SK-MEL-5 (cell line): ENCODE data around the gene CEP164. TPM values are rescaled to one million over a fixed set of nuclear protein-coding genes. Genes with fewer than 3 reads are reported as not detected.

ENCODE experiments used
- DNase-seq: peaks from one replicate; pipeline ENCODE4 v3.0.0-alpha.2; 2016; ENCODE audit warnings: low read depth, low spot score
- in situ Hi-C: cut with HindIII; loops from 2 replicates; pipeline ENCODE4 v1.10.0; 2016; ENCODE audit warnings: low sequenced_read_pairs, high pct_unique_total_duplicates, low pct_unique_long_range_greater_than_20kb
- polyA plus RNA-seq, 2 experiments: library from polyadenylated mRNA; depleted of rRNA; stranded (reverse); fragments of >200 nt; gene quantifications; 2 replicates each; pipeline ENCODE4 v1.2.3, GENCODE V29; 2015
- total RNA-seq: library from RNA; depleted of rRNA; stranded (reverse); fragments of >200 nt; shearing (Covaris generic); gene quantifications from 2 replicates; pipeline ENCODE4 v1.2.3, GENCODE V29; 2014; rRNA removed

Gene CEP164
- 20.5 and 22.9 TPM in 2 replicates for total RNA-seq
- polyA plus RNA-seq (2015; cell fraction: cytosol; rRNA removed), result 15.0 and 20.8 TPM in 2 replicates
- polyA plus RNA-seq (2015; cell fraction: nucleus; rRNA removed), result 68.5 and 74.4 TPM in 2 replicates

- in situ Hi-C loops, result no loop called here
- peak; percentile 94 for DNase-seq
Measured at GRCh38 chr11:117327567-117328374, at the start of gene CEP164. TSS of gene CEP164 (plus strand) at chr11:117327854. CDS start at chr11:117338587, 10,733 bp downstream.

- in situ Hi-C loops, result no loop called here
- no peak for DNase-seq
Measured at GRCh38 chr11:117278347-117278746, 49.3 kb upstream of the CEP164 start.

- DNase-seq, result no peak
- in situ Hi-C loops, result no loop called here
Measured at GRCh38 chr11:117279711-117280376, 47.8 kb upstream of the CEP164 start.

- no peak for DNase-seq
- in situ Hi-C loops, result no loop called here
Measured at GRCh38 chr11:117281159-117281558, 46.5 kb upstream of the CEP164 start.

- in situ Hi-C loops, result no loop called here
- no peak for DNase-seq
Measured at GRCh38 chr11:117281869-117282268, 45.8 kb upstream of the CEP164 start.

GRCh38 chr11:117282956-117283355 is 44.7 kb upstream of the CEP164 start:
- no peak for DNase-seq
- in situ Hi-C loops, result no loop called here

GRCh38 chr11:117284053-117284452 is 43.6 kb upstream of the CEP164 start:
- in situ Hi-C loops, result no loop called here
- DNase-seq, result no peak

- DNase-seq, result no peak
Measured at GRCh38 chr11:117286588-117286987, 41.1 kb upstream of the CEP164 start.

GRCh38 chr11:117287668-117288067 is 40.0 kb upstream of the CEP164 start:
- no peak for DNase-seq
- in situ Hi-C loops, result no loop called here

More at GRCh38 chr11:117286588-117286987, 41.1 kb upstream of the CEP164 start:
- in situ Hi-C loops, result no loop called here

GRCh38 chr11:117289795-117290194 is 37.9 kb upstream of the CEP164 start:
- in situ Hi-C loops, result no loop called here
- no peak for DNase-seq

- in situ Hi-C loops, result no loop called here
- DNase-seq, result no peak
Measured at GRCh38 chr11:117290809-117291396, 36.8 kb upstream of the CEP164 start, which contains the start of gene BACE1-AS. TSS of gene BACE1-AS (plus strand) at chr11:117291346.

GRCh38 chr11:117292616-117293015 is 35.0 kb upstream of the CEP164 start:
- in situ Hi-C loops, result no loop called here
- no peak for DNase-seq

- DNase-seq, result peak; percentile 49
- in situ Hi-C loops, result no loop called here
Measured at GRCh38 chr11:117295438-117296137, 32.1 kb upstream of the CEP164 start.

GRCh38 chr11:117296881-117297280 is 30.8 kb upstream of the CEP164 start:
- DNase-seq, result no peak
- in situ Hi-C loops, result no loop called here

GRCh38 chr11:117298195-117298594 is 29.5 kb upstream of the CEP164 start:
- DNase-seq, result no peak
- in situ Hi-C loops, result no loop called here

GRCh38 chr11:117299351-117300282 is 28.0 kb upstream of the CEP164 start:
- in situ Hi-C loops, result no loop called here
- no peak for DNase-seq

- DNase-seq, result no peak
- in situ Hi-C loops, result no loop called here
Measured at GRCh38 chr11:117300283-117300663, 27.4 kb upstream of the CEP164 start.
